Measurements from ENCODE around the gene WDR72. TPM values are rescaled to one million over a fixed set of nuclear protein-coding genes. Genes with fewer than 3 reads are reported as not detected.

The WDR72 gene
- total RNA-seq, 1 donor from 2014 or later = not detected

GRCh38 chr15:53625260-53625659 is 134.2 kb downstream of the WDR72 start:
- Mint-ChIP-seq H3K27ac (no peak overlapping the region), H3K27me3 (ENCODE audit: insufficient read depth) (no peaks in the 10 kb centered on the region), H3K36me3 (ENCODE audit: low read depth) (no peaks in the 10 kb centered on the region), H3K9me3 (no peaks in the 10 kb centered on the region), H3K4me1 (ENCODE audit: low read depth) (no peaks in the 10 kb centered on the region), H3K4me3 (no peak overlapping the region)
- DNase-seq (ENCODE audit: low spot score) = no peak
- intact Hi-C loops (cut with micrococcal nuclease) = no loop called here

- no peak for DNase-seq (ENCODE audit: low spot score)
- H3K27ac Mint-ChIP-seq = no peak overlapping the region
Observed at GRCh38 chr15:53618461-53618860, 141.0 kb downstream of the WDR72 start.

GRCh38 chr15:53611145-53611920 is 148.1 kb downstream of the WDR72 start:
- intact Hi-C loops (cut with micrococcal nuclease) = no loop called here
- Mint-ChIP-seq H3K36me3 (ENCODE audit: low read depth) (no peaks in the 10 kb centered on the region), H3K27ac (no peak overlapping the region), H3K4me1 (ENCODE audit: low read depth) (no peaks in the 10 kb centered on the region), H3K27me3 (ENCODE audit: insufficient read depth) (no peaks in the 10 kb centered on the region), H3K4me3 (no peak overlapping the region), H3K9me3 (no peaks in the 10 kb centered on the region)
- no peak for DNase-seq (ENCODE audit: low spot score)

More at GRCh38 chr15:53618461-53618860, 141.0 kb downstream of the WDR72 start:
- H3K4me1 Mint-ChIP-seq (ENCODE audit: low read depth) = no peaks in the 10 kb centered on the region
- no peaks in the 10 kb centered on the region for H3K27me3 Mint-ChIP-seq (ENCODE audit: insufficient read depth)
- H3K9me3 Mint-ChIP-seq = no peaks in the 10 kb centered on the region
- H3K36me3 Mint-ChIP-seq (ENCODE audit: low read depth) = no peaks in the 10 kb centered on the region
- H3K4me3 Mint-ChIP-seq = no peak overlapping the region
- intact Hi-C loops (cut with micrococcal nuclease) = no loop called here

GRCh38 chr15:53591041-53591440 is 168.4 kb downstream of the WDR72 start:
- no peaks in the 10 kb centered on the region for H3K4me1 Mint-ChIP-seq (ENCODE audit: low read depth)
- H3K9me3 Mint-ChIP-seq = no peaks in the 10 kb centered on the region
- H3K27me3 Mint-ChIP-seq (ENCODE audit: insufficient read depth) = no peaks in the 10 kb centered on the region
- no peak overlapping the region for H3K4me3 Mint-ChIP-seq
- intact Hi-C loops (cut with micrococcal nuclease) = no loop called here
- H3K36me3 Mint-ChIP-seq (ENCODE audit: low read depth) = no peaks in the 10 kb centered on the region
- H3K27ac Mint-ChIP-seq = no peak overlapping the region
- DNase-seq (ENCODE audit: low spot score) = no peak

GRCh38 chr15:53590380-53590779 is 169.1 kb downstream of the WDR72 start:
- H3K9me3 Mint-ChIP-seq = no peaks in the 10 kb centered on the region
- no peaks in the 10 kb centered on the region for H3K27me3 Mint-ChIP-seq (ENCODE audit: insufficient read depth)
- H3K27ac Mint-ChIP-seq = no peak overlapping the region
- DNase-seq (ENCODE audit: low spot score) = no peak
- intact Hi-C loops (cut with micrococcal nuclease) = no loop called here
- H3K36me3 Mint-ChIP-seq (ENCODE audit: low read depth) = no peaks in the 10 kb centered on the region
- no peaks in the 10 kb centered on the region for H3K4me1 Mint-ChIP-seq (ENCODE audit: low read depth)
- H3K4me3 Mint-ChIP-seq = no peak overlapping the region

- no peaks in the 10 kb centered on the region for H3K27me3 Mint-ChIP-seq (ENCODE audit: insufficient read depth)
- intact Hi-C loops (cut with micrococcal nuclease) = no loop called here
- no peaks in the 10 kb centered on the region for H3K36me3 Mint-ChIP-seq (ENCODE audit: low read depth)
- no peak overlapping the region for H3K4me3 Mint-ChIP-seq
- no peak overlapping the region for H3K27ac Mint-ChIP-seq
- no peaks in the 10 kb centered on the region for H3K9me3 Mint-ChIP-seq
- H3K4me1 Mint-ChIP-seq (ENCODE audit: low read depth) = no peaks in the 10 kb centered on the region
- no peak for DNase-seq (ENCODE audit: low spot score)
Observed at GRCh38 chr15:53589520-53590057, 169.9 kb downstream of the WDR72 start.

GRCh38 chr15:53588773-53589172 is 170.7 kb downstream of the WDR72 start:
- intact Hi-C loops (cut with micrococcal nuclease) = no loop called here
- H3K4me1 Mint-ChIP-seq (ENCODE audit: low read depth) = no peaks in the 10 kb centered on the region

GRCh38 chr15:53586799-53587198 is 172.7 kb downstream of the WDR72 start:
- H3K27me3 Mint-ChIP-seq (ENCODE audit: insufficient read depth) = no peaks in the 10 kb centered on the region
- intact Hi-C loops (cut with micrococcal nuclease) = no loop called here
- no peaks in the 10 kb centered on the region for H3K36me3 Mint-ChIP-seq (ENCODE audit: low read depth)
- no peak for DNase-seq (ENCODE audit: low spot score)
- H3K27ac Mint-ChIP-seq = no peak overlapping the region
- H3K4me3 Mint-ChIP-seq = no peak overlapping the region
- H3K4me1 Mint-ChIP-seq (ENCODE audit: low read depth) = no peaks in the 10 kb centered on the region
- no peaks in the 10 kb centered on the region for H3K9me3 Mint-ChIP-seq

More at GRCh38 chr15:53588773-53589172, 170.7 kb downstream of the WDR72 start:
- H3K4me3 Mint-ChIP-seq = no peak overlapping the region
- no peaks in the 10 kb centered on the region for H3K36me3 Mint-ChIP-seq (ENCODE audit: low read depth)
- H3K27ac Mint-ChIP-seq = no peak overlapping the region
- DNase-seq (ENCODE audit: low spot score) = no peak
- no peaks in the 10 kb centered on the region for H3K9me3 Mint-ChIP-seq
- H3K27me3 Mint-ChIP-seq (ENCODE audit: insufficient read depth) = no peaks in the 10 kb centered on the region

GRCh38 chr15:53581513-53581912 is 177.9 kb downstream of the WDR72 start:
- Mint-ChIP-seq H3K9me3 (no peaks in the 10 kb centered on the region), H3K4me1 (ENCODE audit: low read depth) (no peaks in the 10 kb centered on the region), H3K27ac (no peak overlapping the region), H3K36me3 (ENCODE audit: low read depth) (no peaks in the 10 kb centered on the region), H3K27me3 (ENCODE audit: insufficient read depth) (no peaks in the 10 kb centered on the region), H3K4me3 (no peak overlapping the region)
- intact Hi-C loops (cut with micrococcal nuclease) = no loop called here
- DNase-seq (ENCODE audit: low spot score) = no peak

GRCh38 chr15:53580366-53580765 is 179.1 kb downstream of the WDR72 start:
- Mint-ChIP-seq H3K9me3 (no peaks in the 10 kb centered on the region), H3K27me3 (ENCODE audit: insufficient read depth) (no peaks in the 10 kb centered on the region), H3K4me3 (no peak overlapping the region), H3K36me3 (ENCODE audit: low read depth) (no peaks in the 10 kb centered on the region), H3K27ac (no peak overlapping the region), H3K4me1 (ENCODE audit: low read depth) (no peaks in the 10 kb centered on the region)
- DNase-seq (ENCODE audit: low spot score) = no peak
- intact Hi-C loops (cut with micrococcal nuclease) = no loop called here

- Mint-ChIP-seq H3K9me3 (no peaks in the 10 kb centered on the region), H3K36me3 (ENCODE audit: low read depth) (no peaks in the 10 kb centered on the region), H3K27me3 (ENCODE audit: insufficient read depth) (no peaks in the 10 kb centered on the region), H3K27ac (no peak overlapping the region), H3K4me1 (ENCODE audit: low read depth) (no peaks in the 10 kb centered on the region), H3K4me3 (no peak overlapping the region)
- no peak for DNase-seq (ENCODE audit: low spot score)
- intact Hi-C loops (cut with micrococcal nuclease) = no loop called here
Observed at GRCh38 chr15:53576841-53577240, 182.6 kb downstream of the WDR72 start.

- intact Hi-C loops (cut with micrococcal nuclease) = no loop called here
- H3K27me3 Mint-ChIP-seq (ENCODE audit: insufficient read depth) = no peaks in the 10 kb centered on the region
- no peak for DNase-seq (ENCODE audit: low spot score)
- no peaks in the 10 kb centered on the region for H3K4me1 Mint-ChIP-seq (ENCODE audit: low read depth)
- H3K27ac Mint-ChIP-seq = no peak overlapping the region
- no peaks in the 10 kb centered on the region for H3K9me3 Mint-ChIP-seq
- H3K4me3 Mint-ChIP-seq = no peak overlapping the region
- H3K36me3 Mint-ChIP-seq (ENCODE audit: low read depth) = no peaks in the 10 kb centered on the region
Observed at GRCh38 chr15:53573091-53573490, 186.4 kb downstream of the WDR72 start.

- no peak for DNase-seq (ENCODE audit: low spot score)
- Mint-ChIP-seq H3K4me1 (ENCODE audit: low read depth) (no peaks in the 10 kb centered on the region), H3K4me3 (no peak overlapping the region), H3K27me3 (ENCODE audit: insufficient read depth) (no peaks in the 10 kb centered on the region), H3K36me3 (ENCODE audit: low read depth) (no peaks in the 10 kb centered on the region), H3K27ac (no peak overlapping the region), H3K9me3 (no peaks in the 10 kb centered on the region)
- intact Hi-C loops (cut with micrococcal nuclease) = no loop called here
Observed at GRCh38 chr15:53569751-53570480, 189.5 kb downstream of the WDR72 start.
